Lung (tissue), 12 donors: ENCODE results near the gene ZNF710. TPM values are rescaled to one million over a fixed set of nuclear protein-coding genes. Genes with fewer than 3 reads are reported as not detected.

Experiments used
- ATAC-seq: fragments of 200-7000 bp; cut with Tn5 transposase; one replicate; pipeline ENCODE4 v1.9.1; 2020; ENCODE audit warnings: moderate number of reproducible peaks; ENCODE audit not compliant: insufficient read depth, low FRiP score
- DNase-seq, 3 donors: peaks; one replicate each; pipeline ENCODE4 v3.0.0-alpha.2; 2013 to 2017
- H3K27ac ChIP-seq, 2 donors: one replicate each; pipeline ENCODE4 v1.5.1; 2013; ENCODE audit warnings: mild to moderate bottlenecking in 2 of 2, moderate library complexity in 2 of 2, control low read depth in 1 of 2, inconsistent platforms in 1 of 2, low read depth in 1 of 2, low read length in 1 of 2
- H3K27me3 ChIP-seq, 3 donors: one replicate each; pipeline ENCODE4 v1.5.1; 2013; ENCODE audit warnings: low read length in 2 of 3; ENCODE audit not compliant: control insufficient read depth in 3 of 3, insufficient read depth in 3 of 3
- H3K36me3 ChIP-seq, 4 donors: one replicate each; pipeline ENCODE4 v1.5.1; 2013; ENCODE audit warnings: low read length in 4 of 4, mild to moderate bottlenecking in 1 of 4, moderate library complexity in 1 of 4; ENCODE audit not compliant: control insufficient read depth in 4 of 4, insufficient read depth in 4 of 4
- H3K4me1 ChIP-seq, 5 donors: one replicate each; pipeline ENCODE4 v1.5.1; 2013; ENCODE audit warnings: low read length in 5 of 5, mild to moderate bottlenecking in 2 of 5, moderate library complexity in 1 of 5; ENCODE audit not compliant: control insufficient read depth in 5 of 5, insufficient read depth in 5 of 5
- H3K4me3 ChIP-seq: one replicate; pipeline ENCODE4 v1.5.1; 2013; ENCODE audit warnings: mild to moderate bottlenecking, control low read depth, moderate library complexity
- H3K9ac ChIP-seq, 2 donors: one replicate each; pipeline ENCODE4 v1.5.1; 2013; ENCODE audit warnings: low read length in 2 of 2, control low read depth in 1 of 2; ENCODE audit not compliant: insufficient read depth in 1 of 2
- H3K9me3 ChIP-seq, 4 donors: one replicate each; pipeline ENCODE4 v1.5.1; 2013; ENCODE audit warnings: low read length in 3 of 4, mild to moderate bottlenecking in 1 of 4, moderate library complexity in 1 of 4; ENCODE audit not compliant: control insufficient read depth in 4 of 4, insufficient read depth in 3 of 4
- WGBS, 2 donors: extraction: QIAGEN DNeasy Blood & Tissue Kit; methylation state at CpG; one replicate each; pipeline ENCODE4 v1.1.7; 2013; 5-methylcytosine and 5-hydroxymethylcytosine counted together
- polyA plus RNA-seq, 2 donors: library from polyadenylated mRNA; stranded (reverse); fragments of 200-250 nt; gene quantifications; one replicate each; pipeline ENCODE4 v1.2.1, GENCODE V29; 2013
- total RNA-seq, 2 donors: library from RNA; depleted of rRNA in 1 of 2; stranded (reverse); fragments of >200 nt in 1 of 2; gene quantifications; one replicate each; pipeline ENCODE4 v1.2.1, GENCODE V29; 2014 to 2021
- TF ChIP-seq, protein P1 (sequence below): IDR thresholded peaks from 2 replicates; pipeline ENCODE4 v1.5.1; 2012; ENCODE audit warnings: mild to moderate bottlenecking; ENCODE audit errors: control extremely low read depth, extremely low read depth
- donor health status: control.
- donor health status: control.
- donor health status: Bipolar disorder and iron deficiency.
- donor health status: healthy.
- donor health status: DM: yes; HTN: yes; CAD: no.

Gene ZNF710
- total and polyA plus RNA-seq, 4 donors = 19.6 to 49.1 (median 38.6) TPM

DNA sequence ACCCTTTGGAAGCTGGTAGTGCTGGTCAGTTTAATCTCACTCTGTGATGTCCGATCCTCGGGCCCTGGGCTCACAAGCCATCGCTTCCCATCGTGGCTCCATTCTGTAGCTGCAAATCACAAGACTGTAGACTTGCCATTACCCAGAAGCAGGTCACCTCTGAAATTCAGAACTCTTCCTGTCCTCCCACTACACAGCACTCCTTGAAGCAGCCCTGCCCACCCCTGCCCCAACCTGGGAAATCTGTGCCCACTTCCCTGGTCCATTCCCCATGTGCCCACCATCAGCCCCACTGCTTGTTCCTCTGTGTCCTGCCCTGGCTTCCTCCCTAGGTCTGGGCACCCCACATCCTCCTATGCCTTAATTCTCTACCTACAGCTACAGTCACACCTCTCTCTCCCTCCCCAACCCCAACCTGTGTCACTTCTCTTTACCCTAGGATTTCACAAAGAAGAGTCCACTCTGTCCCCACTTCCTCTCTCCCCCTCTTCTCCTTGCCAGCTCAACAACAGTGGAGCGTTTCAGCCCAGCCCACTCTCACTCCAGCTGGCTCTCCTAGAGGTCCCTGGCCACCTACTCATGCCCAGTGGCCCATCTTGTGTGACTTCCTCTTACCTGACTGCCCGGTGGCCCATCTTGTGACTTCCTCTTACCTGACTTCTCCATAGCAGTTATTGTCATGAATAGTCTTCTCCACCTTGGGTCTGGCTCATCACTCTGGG, 8.3 kb downstream of the ZNF710 start:
- Histone ChIP-seq H3K27ac (peak overlapping the region in 1 of 2 donors; percentile 37), H3K27me3 (no peaks in the 10 kb centered on the region), H3K9ac (no peak overlapping the region), H3K4me1 (peaks cover 0 to 23% (median 8%) of the 10 kb centered on the region in 5 donors), H3K4me3 (no peak overlapping the region), H3K36me3 (peaks cover 0 to 7% (median 2%) of the 10 kb centered on the region in 4 donors), H3K9me3 (peaks cover 0 to 4% (median 2%) of the 10 kb centered on the region in 4 donors)
- DNase-seq = peak in 1 of 3 donors; percentile 0
- 74 to 86% methylated on average over 6 of the region's 6 CpGs for WGBS, 2 donors
- ATAC-seq = no peak
- TF ChIP-seq, protein P1, sequence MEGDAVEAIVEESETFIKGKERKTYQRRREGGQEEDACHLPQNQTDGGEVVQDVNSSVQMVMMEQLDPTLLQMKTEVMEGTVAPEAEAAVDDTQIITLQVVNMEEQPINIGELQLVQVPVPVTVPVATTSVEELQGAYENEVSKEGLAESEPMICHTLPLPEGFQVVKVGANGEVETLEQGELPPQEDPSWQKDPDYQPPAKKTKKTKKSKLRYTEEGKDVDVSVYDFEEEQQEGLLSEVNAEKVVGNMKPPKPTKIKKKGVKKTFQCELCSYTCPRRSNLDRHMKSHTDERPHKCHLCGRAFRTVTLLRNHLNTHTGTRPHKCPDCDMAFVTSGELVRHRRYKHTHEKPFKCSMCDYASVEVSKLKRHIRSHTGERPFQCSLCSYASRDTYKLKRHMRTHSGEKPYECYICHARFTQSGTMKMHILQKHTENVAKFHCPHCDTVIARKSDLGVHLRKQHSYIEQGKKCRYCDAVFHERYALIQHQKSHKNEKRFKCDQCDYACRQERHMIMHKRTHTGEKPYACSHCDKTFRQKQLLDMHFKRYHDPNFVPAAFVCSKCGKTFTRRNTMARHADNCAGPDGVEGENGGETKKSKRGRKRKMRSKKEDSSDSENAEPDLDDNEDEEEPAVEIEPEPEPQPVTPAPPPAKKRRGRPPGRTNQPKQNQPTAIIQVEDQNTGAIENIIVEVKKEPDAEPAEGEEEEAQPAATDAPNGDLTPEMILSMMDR = no peak

GRCh38 chr15:90011705-90012104, 10.6 kb downstream of the ZNF710 start:
- DNase-seq = no peak
- WGBS, 2 donors = 92 to 95% methylated on average over 8 of the region's 8 CpGs
- Histone ChIP-seq H3K9me3 (peaks cover 0 to 4% (median 2%) of the 10 kb centered on the region in 4 donors), H3K36me3 (peaks cover 0 to 7% (median 2%) of the 10 kb centered on the region in 4 donors), H3K9ac (no peak overlapping the region), H3K4me3 (no peak overlapping the region), H3K4me1 (peaks cover 0 to 12% (median 0%) of the 10 kb centered on the region in 5 donors), H3K27me3 (no peaks in the 10 kb centered on the region), H3K27ac (no peak overlapping the region)
- no peak for ATAC-seq
- TF ChIP-seq, protein P1 = no peak

GRCh38 chr15:90013503-90013937, 12.4 kb downstream of the ZNF710 start:
- DNase-seq (no peak), ATAC-seq (no peak)
- TF ChIP-seq, protein P1 = no peak
- Histone ChIP-seq H3K36me3 (peaks cover 0 to 7% (median 2%) of the 10 kb centered on the region in 4 donors), H3K9me3 (peaks cover 0 to 4% (median 2%) of the 10 kb centered on the region in 4 donors), H3K27me3 (no peaks in the 10 kb centered on the region), H3K9ac (no peak overlapping the region), H3K27ac (peak overlapping the region in 1 of 2 donors; percentile 37), H3K4me1 (peaks cover 0 to 18% (median 0%) of the 10 kb centered on the region in 5 donors), H3K4me3 (no peak overlapping the region)
- 33 to 53% methylated on average over 6 of the region's 6 CpGs for WGBS, 2 donors
